Osteoblast (primary cell): ENCODE results near the gene RALGPS1. TPM values are rescaled to one million over a fixed set of nuclear protein-coding genes. Genes with fewer than 3 reads are reported as not detected.

Experiments used
- DNase-seq: peaks from one replicate; pipeline ENCODE4 v3.0.0; 2011; ENCODE audit warnings: low spot score, mixed read lengths; ENCODE audit not compliant: insufficient read length; ENCODE audit errors: missing footprints
- H2AFZ ChIP-seq: 2 replicates; pipeline ENCODE4 v1.6.0; 2011; ENCODE audit warnings: mild to moderate bottlenecking, low read length
- H3K27ac ChIP-seq: 2 replicates; pipeline ENCODE4 v1.5.1; 2011; ENCODE audit warnings: mild to moderate bottlenecking, low read depth, low read length, moderate library complexity
- H3K27me3 ChIP-seq: 2 replicates; pipeline ENCODE4 v1.6.0; 2012; ENCODE audit warnings: mild to moderate bottlenecking, control low read depth, inconsistent platforms, low read length, moderate library complexity; ENCODE audit not compliant: insufficient read depth
- H3K36me3 ChIP-seq: 2 replicates; pipeline ENCODE4 v1.5.1; 2011; ENCODE audit warnings: mild to moderate bottlenecking, low read length, control low read depth, moderate library complexity; ENCODE audit not compliant: insufficient read depth
- H3K4me1 ChIP-seq: 2 replicates; pipeline ENCODE4 v1.5.1; 2011; ENCODE audit warnings: mild to moderate bottlenecking, low read length, control low read depth, moderate library complexity; ENCODE audit not compliant: insufficient read depth
- H3K4me2 ChIP-seq: 2 replicates; pipeline ENCODE4 v1.6.0; 2011; ENCODE audit warnings: mild to moderate bottlenecking, low read length; ENCODE audit not compliant: insufficient read depth
- H3K4me3 ChIP-seq: fragments of 200-600 bp; sonication (generic); 3 replicates; pipeline ENCODE4 v1.5.1; 2012; ENCODE audit warnings: mild to moderate bottlenecking, low read length, inconsistent platforms; ENCODE audit not compliant: insufficient read depth
- H3K79me2 ChIP-seq: 2 replicates; pipeline ENCODE4 v1.6.0; 2012; ENCODE audit warnings: mild to moderate bottlenecking, low read length, control low read depth, inconsistent platforms; ENCODE audit not compliant: insufficient read depth
- H3K9me3 ChIP-seq: 2 replicates; pipeline ENCODE4 v1.5.1; 2011; ENCODE audit warnings: low read depth, low read length, control low read depth
- H4K20me1 ChIP-seq: 2 replicates; pipeline ENCODE4 v1.6.0; 2012; ENCODE audit warnings: mild to moderate bottlenecking, low read length, control low read depth; ENCODE audit not compliant: insufficient read depth
- total RNA-seq: library from RNA; depleted of rRNA; stranded (reverse); fragments of >200 nt; gene quantifications from 2 replicates; pipeline ENCODE4 v1.2.3, GENCODE V29; 2012
- TF ChIP-seq, protein P1 (sequence below): IDR thresholded peaks from 2 replicates; pipeline ENCODE4 v1.5.1; 2011; ENCODE audit warnings: mild to moderate bottlenecking, low read depth, low read length, moderate library complexity; ENCODE audit errors: extremely low read depth

Gene RALGPS1
- total RNA-seq, 1 donor = 5.1 TPM

DNA sequence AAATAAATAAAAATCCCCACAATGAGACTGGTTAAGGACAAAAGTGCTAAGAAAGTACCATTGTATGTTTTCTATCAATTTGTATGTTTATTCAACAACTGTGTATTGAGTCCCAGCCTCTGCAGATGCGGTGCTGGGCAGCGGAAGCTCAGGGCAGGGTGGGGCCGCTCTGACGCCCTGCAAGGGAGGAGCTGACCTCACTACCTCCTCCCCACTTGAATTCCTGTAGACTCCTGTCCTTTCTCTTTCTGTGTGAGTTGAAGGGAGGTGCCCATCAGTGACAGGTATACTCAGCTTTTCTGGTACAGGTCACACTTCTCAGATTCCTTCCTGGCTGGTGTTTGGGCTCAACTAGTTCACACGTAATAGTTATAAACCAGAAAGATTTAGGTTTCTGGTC is 180.8 kb downstream of the RALGPS1 start:
- H3K79me2 ChIP-seq = no peaks in the 10 kb centered on the region
- H3K27me3 ChIP-seq = no peaks in the 10 kb centered on the region
- no peaks in the 10 kb centered on the region for H3K36me3 ChIP-seq
- no peak for DNase-seq
- no peaks in the 10 kb centered on the region for H4K20me1 ChIP-seq
- H3K9me3 ChIP-seq = no peaks in the 10 kb centered on the region
- TF ChIP-seq, protein P1, sequence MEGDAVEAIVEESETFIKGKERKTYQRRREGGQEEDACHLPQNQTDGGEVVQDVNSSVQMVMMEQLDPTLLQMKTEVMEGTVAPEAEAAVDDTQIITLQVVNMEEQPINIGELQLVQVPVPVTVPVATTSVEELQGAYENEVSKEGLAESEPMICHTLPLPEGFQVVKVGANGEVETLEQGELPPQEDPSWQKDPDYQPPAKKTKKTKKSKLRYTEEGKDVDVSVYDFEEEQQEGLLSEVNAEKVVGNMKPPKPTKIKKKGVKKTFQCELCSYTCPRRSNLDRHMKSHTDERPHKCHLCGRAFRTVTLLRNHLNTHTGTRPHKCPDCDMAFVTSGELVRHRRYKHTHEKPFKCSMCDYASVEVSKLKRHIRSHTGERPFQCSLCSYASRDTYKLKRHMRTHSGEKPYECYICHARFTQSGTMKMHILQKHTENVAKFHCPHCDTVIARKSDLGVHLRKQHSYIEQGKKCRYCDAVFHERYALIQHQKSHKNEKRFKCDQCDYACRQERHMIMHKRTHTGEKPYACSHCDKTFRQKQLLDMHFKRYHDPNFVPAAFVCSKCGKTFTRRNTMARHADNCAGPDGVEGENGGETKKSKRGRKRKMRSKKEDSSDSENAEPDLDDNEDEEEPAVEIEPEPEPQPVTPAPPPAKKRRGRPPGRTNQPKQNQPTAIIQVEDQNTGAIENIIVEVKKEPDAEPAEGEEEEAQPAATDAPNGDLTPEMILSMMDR = no peak
- no peaks in the 10 kb centered on the region for H3K4me1 ChIP-seq
- H2AFZ ChIP-seq = no peak overlapping the region
- no peak overlapping the region for H3K4me2 ChIP-seq
- H3K27ac ChIP-seq = no peak overlapping the region
- no peak overlapping the region for H3K4me3 ChIP-seq

DNA sequence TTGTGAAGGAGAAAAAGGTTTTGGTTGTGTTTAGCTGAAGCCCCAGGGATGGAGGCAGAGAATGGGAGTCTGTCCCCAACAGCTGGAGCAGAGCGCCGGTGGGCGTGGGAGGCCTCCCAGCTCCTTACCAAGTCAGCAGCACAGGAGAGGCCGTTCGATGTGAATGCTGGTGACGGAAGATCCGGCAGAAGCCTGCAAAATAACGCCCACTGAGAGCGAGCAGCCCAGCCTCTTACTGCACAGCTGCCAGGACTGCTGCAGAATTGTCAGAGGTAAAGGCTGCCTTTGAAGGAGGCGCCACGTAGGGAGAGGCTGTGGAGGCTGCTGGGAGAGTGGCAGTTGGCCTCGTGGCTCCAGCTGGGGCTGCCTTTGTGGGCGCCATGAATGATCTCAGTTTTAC is 181.6 kb downstream of the RALGPS1 start:
- TF ChIP-seq, protein P1 = no peak
- no peaks in the 10 kb centered on the region for H3K4me1 ChIP-seq
- H4K20me1 ChIP-seq = no peaks in the 10 kb centered on the region
- DNase-seq = no peak
- no peaks in the 10 kb centered on the region for H3K36me3 ChIP-seq
- H2AFZ ChIP-seq = no peak overlapping the region
- H3K79me2 ChIP-seq = no peaks in the 10 kb centered on the region
- H3K4me3 ChIP-seq = no peak overlapping the region
- no peak overlapping the region for H3K27ac ChIP-seq
- no peaks in the 10 kb centered on the region for H3K27me3 ChIP-seq
- no peaks in the 10 kb centered on the region for H3K9me3 ChIP-seq
- no peak overlapping the region for H3K4me2 ChIP-seq

DNA sequence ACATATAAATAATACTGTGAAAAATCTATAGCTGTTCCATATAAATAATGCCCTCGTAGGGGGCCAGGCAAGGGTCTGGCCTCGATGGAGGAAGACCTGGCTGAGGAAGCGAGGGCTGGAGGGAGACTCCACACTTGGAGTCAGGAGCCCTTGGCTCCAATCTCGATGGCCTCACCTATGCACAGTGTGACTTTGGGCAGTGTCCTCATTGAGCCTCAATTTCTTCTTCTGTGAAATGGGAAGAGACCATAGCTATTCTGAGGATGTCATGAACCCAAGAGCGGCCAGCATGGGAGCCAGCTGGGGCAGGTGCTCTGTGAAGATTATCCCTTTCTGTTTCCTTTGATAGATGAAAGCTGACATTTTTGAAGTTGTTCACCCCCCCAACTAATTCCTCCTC is 183.1 kb downstream of the RALGPS1 start:
- H3K9me3 ChIP-seq = no peaks in the 10 kb centered on the region
- H3K79me2 ChIP-seq = no peaks in the 10 kb centered on the region
- H3K36me3 ChIP-seq = no peaks in the 10 kb centered on the region
- H4K20me1 ChIP-seq = no peaks in the 10 kb centered on the region
- no peaks in the 10 kb centered on the region for H3K27me3 ChIP-seq
- H3K4me2 ChIP-seq = no peak overlapping the region
- no peak overlapping the region for H3K27ac ChIP-seq
- no peak for DNase-seq
- TF ChIP-seq, protein P1 = no peak
- H2AFZ ChIP-seq = no peak overlapping the region
- no peak overlapping the region for H3K4me3 ChIP-seq
- no peaks in the 10 kb centered on the region for H3K4me1 ChIP-seq

DNA sequence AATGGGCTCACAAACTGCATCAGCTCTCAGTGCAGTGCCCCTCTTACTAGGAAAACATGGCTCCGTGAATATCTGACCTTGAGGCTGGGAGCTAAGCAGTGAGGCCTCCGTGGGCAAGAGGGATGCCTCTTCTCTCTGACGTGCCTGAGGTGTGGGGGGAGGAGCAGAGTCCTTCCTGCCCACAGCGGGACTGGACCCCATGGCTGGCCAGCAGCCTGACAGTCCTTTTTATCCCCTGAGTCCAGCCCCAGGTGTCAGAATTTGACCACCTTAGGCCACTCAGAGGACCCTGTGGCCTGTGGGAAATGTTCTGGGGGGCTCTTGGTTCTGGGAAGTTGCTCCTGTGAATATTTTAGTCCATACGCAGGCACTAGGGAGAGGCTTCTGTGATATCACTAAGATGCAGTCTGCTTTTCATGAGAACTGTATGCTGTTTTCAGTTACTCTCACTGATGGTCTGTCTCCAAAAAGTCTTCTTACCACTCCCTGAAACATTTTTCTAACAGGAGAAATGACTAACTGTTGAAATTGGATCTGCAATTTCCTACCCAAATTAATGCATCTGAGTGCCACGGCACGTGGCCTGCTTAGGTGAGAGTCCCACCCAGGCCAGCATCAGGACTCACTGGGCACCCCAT is 184.5 kb downstream of the RALGPS1 start:
- TF ChIP-seq, protein P1 = no peak
- H3K27ac ChIP-seq = no peak overlapping the region
- H3K4me1 ChIP-seq = no peaks in the 10 kb centered on the region
- no peaks in the 10 kb centered on the region for H4K20me1 ChIP-seq
- H3K4me2 ChIP-seq = no peak overlapping the region
- H3K4me3 ChIP-seq = no peak overlapping the region
- H3K27me3 ChIP-seq = no peaks in the 10 kb centered on the region
- H3K36me3 ChIP-seq = no peaks in the 10 kb centered on the region
- no peak overlapping the region for H2AFZ ChIP-seq
- H3K79me2 ChIP-seq = no peaks in the 10 kb centered on the region
- no peak for DNase-seq
- no peaks in the 10 kb centered on the region for H3K9me3 ChIP-seq
